ENCODE results near the gene NFATC2. TPM values are rescaled to one million over a fixed set of nuclear protein-coding genes. Genes with fewer than 3 reads are reported as not detected.

Gene NFATC2
- total and polyA plus RNA-seq, 12 donors = 0.43 to 5.7 (median 3.3) TPM

DNA sequence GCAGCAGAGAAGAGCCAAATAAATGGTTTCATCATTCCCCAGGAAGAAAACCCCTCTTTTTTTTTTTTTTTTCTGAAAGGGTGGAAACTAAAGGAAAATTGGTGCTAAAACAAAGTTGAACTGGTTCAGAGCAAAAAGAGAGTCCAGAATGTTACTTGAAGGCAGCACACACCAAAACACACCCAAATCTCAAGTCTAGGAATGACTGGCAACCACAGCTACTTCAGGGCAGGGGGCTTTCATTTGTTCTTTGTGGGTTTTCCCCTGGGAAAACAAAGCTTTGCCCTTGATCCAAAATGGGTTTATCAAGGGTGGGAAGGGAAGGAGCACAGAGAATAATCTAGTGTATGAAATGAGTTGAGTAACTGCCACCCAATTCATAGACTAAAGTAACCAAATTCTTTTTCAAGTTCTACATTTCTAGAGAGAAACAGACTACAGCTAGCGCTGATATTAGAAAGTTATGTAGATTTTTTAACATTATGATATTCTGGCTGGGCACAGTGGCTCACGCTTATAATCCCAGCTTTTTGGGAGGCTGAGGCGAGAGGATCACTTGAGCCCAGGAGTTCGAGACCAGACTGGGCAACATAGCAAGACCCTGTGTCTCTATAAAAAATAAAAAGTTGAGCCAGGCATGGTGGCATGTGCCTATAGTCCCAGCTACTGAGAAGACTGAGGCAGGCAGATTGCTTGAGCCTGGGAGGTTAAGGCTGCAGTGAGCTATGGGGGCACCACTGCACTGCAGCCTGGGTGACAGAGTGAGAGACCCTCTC, 119.8 kb downstream of the NFATC2 start:
- WGBS, 2 donors = 97 to 100% methylated on average over 4 of the region's 4 CpGs

DNA sequence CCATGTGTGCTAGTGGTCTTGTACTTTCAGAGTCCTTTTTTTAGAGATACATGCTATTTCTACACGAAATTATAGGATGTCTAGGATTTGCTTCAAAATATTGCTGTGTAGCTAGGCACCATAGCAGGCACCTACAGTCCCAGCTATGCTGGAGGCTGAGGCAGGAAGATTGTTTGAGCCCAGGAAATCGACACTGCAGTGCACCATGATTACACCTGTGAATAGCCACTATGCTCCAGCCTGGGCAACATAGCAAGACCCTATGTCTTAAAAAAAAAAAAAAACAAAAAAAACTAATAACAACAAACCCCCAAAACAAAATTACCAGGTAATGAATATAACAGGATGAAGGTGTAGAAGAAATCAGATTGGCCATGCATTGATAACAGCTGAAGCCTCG, 121.7 kb downstream of the NFATC2 start:
- no peaks in the 10 kb centered on the region for H3K27me3 ChIP-seq
- ATAC-seq (no peak), DNase-seq (no peak)
- no peaks in the 10 kb centered on the region for H3K36me3 ChIP-seq
- intact Hi-C loops (cut with DNase I) = no loop called here
- no peaks in the 10 kb centered on the region for H3K9me3 ChIP-seq
- peaks cover 0 to 29% (median 15%) of the 10 kb centered on the region in 9 donors for H3K4me1 ChIP-seq
- WGBS, 2 donors = 91% methylated on average over 3 of the region's 3 CpGs
- TF ChIP-seq, protein P1, sequence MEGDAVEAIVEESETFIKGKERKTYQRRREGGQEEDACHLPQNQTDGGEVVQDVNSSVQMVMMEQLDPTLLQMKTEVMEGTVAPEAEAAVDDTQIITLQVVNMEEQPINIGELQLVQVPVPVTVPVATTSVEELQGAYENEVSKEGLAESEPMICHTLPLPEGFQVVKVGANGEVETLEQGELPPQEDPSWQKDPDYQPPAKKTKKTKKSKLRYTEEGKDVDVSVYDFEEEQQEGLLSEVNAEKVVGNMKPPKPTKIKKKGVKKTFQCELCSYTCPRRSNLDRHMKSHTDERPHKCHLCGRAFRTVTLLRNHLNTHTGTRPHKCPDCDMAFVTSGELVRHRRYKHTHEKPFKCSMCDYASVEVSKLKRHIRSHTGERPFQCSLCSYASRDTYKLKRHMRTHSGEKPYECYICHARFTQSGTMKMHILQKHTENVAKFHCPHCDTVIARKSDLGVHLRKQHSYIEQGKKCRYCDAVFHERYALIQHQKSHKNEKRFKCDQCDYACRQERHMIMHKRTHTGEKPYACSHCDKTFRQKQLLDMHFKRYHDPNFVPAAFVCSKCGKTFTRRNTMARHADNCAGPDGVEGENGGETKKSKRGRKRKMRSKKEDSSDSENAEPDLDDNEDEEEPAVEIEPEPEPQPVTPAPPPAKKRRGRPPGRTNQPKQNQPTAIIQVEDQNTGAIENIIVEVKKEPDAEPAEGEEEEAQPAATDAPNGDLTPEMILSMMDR (IDR thresholded peaks at IDR 0.05) = no peak
- H3K4me3 ChIP-seq = no peak overlapping the region
- no peak overlapping the region for H3K27ac ChIP-seq

More for the DNA sequence above, 119.8 kb downstream of the NFATC2 start:
- DNase-seq = no peak
- no peak overlapping the region for H3K4me3 ChIP-seq
- H3K36me3 ChIP-seq = no peaks in the 10 kb centered on the region
- no peak for ATAC-seq
- H3K27ac ChIP-seq = no peak overlapping the region
- H3K9me3 ChIP-seq = no peaks in the 10 kb centered on the region
- peaks cover 0 to 13% (median 5%) of the 10 kb centered on the region in 9 donors for H3K4me1 ChIP-seq
- TF ChIP-seq, protein P1 (IDR thresholded peaks at IDR 0.05) = no peak
- no peaks in the 10 kb centered on the region for H3K27me3 ChIP-seq
- intact Hi-C loops (cut with DNase I) = no loop called here

DNA sequence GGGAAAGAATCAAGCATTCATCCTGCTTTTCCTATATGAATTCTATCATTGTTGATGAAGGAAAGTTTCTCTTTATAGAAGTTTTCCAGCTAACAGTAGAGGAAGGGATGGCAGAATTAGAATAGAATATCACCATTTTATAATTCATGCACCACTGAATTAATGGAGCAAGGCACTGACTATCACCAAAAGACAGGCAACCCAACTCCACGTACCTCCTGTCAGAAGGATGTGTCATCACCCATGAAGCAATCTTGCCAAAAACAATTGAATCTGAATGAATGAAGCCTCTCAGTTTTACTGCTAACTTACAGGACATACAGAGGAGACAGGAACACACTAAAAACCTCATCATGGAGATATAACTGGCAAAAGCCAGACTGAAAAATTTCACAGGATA, 122.4 kb downstream of the NFATC2 start:
- H3K9me3 ChIP-seq = no peaks in the 10 kb centered on the region
- WGBS, 2 donors = 35 to 38% methylated on average over 1 of the region's 1 CpG
- intact Hi-C loops (cut with DNase I) = no loop called here
- DNase-seq = no peak
- H3K4me1 ChIP-seq = peaks cover 0 to 29% (median 15%) of the 10 kb centered on the region in 9 donors
- TF ChIP-seq, protein P1 (IDR thresholded peaks at IDR 0.05) = no peak
- H3K27ac ChIP-seq = no peak overlapping the region
- H3K4me3 ChIP-seq = no peak overlapping the region
- no peaks in the 10 kb centered on the region for H3K27me3 ChIP-seq
- no peaks in the 10 kb centered on the region for H3K36me3 ChIP-seq
- no peak for ATAC-seq

DNA sequence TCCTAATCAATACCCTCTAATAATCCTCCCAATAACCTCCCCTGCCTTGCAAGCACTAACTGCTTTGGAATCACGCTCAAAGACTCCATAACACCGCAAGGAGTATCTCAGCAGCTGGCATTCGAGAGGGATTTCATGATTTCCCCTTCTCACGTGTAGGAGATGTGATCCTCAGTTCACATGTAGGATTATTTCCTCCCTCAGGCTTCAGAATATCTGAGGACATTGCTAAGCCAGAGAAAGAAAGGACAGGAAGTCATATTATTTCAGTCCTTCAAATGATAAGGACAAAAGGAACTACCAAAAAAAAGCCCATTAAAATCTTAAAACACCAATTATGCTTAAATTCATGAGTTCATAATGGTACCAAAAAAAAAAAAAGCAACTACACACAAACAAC, 122.9 kb downstream of the NFATC2 start:
- Histone ChIP-seq H3K27me3 (no peaks in the 10 kb centered on the region), H3K36me3 (no peaks in the 10 kb centered on the region), H3K4me1 (peaks cover 0 to 29% (median 15%) of the 10 kb centered on the region in 9 donors), H3K9me3 (no peaks in the 10 kb centered on the region), H3K4me3 (no peak overlapping the region), H3K27ac (no peak overlapping the region)
- ATAC-seq (no peak), DNase-seq (no peak)
- WGBS, 2 donors = 64 to 67% methylated on average over 4 of the region's 4 CpGs
- intact Hi-C loops (cut with DNase I) = no loop called here
- TF ChIP-seq, protein P1 (IDR thresholded peaks at IDR 0.05) = no peak

Data from heart right ventricle (tissue), 16 donors.